AG04449 (cell line): ENCODE data around the gene GARIN5B.

Experiments
- CTCF ChIA-PET: fragments of 350-600 bp; formaldehyde crosslinking; extraction: SDS; loops from one replicate; lab custom pipeline; 2021; ENCODE audit warnings: antibody characterized with exemption; lab: Yijun Ruan, JAX
- POLR2A ChIA-PET: fragments of 400-600, 350-600 bp; formaldehyde crosslinking; extraction: SDS; loops from one replicate; lab custom pipeline; 2020; ENCODE audit warnings: antibody characterized with exemption, inconsistent platforms; lab: Yijun Ruan, JAX
- DNase-seq: peaks from one replicate; pipeline ENCODE4 v3.0.0-alpha.2; 2010; ENCODE audit warnings: low read depth, low spot score
- H3K4me3 ChIP-seq: 2 replicates; pipeline ENCODE4 v1.5.1; 2011; ENCODE audit warnings: low read depth, mild to moderate bottlenecking, control low read depth, low read length
- TF ChIP-seq, protein P1 (sequence below): IDR thresholded peaks from one replicate; pipeline ENCODE4 v1.5.1; 2011; ENCODE audit warnings: mild to moderate bottlenecking, moderate library complexity, low read length, control low read depth, inconsistent platforms; ENCODE audit not compliant: insufficient read depth; ENCODE audit errors: missing control alignments

Gene GARIN5B

DNA sequence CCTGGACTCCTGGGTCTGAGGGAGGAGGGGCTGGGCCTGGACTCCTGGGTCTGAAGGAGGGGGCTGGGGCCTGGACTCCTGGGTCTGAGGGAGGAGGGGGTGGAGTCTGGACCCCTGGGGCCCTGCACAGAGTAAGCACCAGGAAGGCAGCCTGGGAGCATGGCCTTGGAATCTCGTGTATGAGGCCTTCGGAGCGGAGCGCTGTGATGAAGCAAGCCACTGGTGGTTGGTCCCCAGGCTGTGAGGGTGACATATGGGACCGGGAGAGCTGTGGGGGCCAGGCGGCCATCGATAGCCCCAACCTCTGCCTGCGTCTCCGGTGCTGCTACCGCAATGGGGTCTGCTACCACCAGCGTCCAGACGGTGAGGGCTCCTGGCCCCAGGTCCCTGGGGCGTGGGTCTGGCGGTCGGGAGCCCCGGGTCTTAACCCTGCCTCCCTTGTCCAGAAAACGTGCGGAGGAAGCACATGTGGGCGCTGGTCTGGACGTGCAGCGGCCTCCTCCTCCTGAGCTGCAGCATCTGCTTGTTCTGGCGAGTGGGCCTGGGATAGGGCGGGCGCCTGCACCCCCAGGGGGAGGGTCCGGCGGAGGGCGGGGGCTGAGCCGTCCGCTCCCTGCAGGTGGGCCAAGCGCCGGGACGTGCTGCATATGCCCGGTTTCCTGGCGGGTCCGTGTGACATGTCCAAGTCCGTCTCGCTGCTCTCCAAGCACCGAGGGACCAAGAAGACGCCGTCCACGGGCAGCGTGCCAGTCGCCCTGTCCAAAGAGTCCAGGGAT, 14.5 kb upstream of the GARIN5B start:
- TF ChIP-seq, protein P1, sequence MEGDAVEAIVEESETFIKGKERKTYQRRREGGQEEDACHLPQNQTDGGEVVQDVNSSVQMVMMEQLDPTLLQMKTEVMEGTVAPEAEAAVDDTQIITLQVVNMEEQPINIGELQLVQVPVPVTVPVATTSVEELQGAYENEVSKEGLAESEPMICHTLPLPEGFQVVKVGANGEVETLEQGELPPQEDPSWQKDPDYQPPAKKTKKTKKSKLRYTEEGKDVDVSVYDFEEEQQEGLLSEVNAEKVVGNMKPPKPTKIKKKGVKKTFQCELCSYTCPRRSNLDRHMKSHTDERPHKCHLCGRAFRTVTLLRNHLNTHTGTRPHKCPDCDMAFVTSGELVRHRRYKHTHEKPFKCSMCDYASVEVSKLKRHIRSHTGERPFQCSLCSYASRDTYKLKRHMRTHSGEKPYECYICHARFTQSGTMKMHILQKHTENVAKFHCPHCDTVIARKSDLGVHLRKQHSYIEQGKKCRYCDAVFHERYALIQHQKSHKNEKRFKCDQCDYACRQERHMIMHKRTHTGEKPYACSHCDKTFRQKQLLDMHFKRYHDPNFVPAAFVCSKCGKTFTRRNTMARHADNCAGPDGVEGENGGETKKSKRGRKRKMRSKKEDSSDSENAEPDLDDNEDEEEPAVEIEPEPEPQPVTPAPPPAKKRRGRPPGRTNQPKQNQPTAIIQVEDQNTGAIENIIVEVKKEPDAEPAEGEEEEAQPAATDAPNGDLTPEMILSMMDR, result no peak
- no peak for DNase-seq
- H3K4me3 ChIP-seq, result no peak overlapping the region
- CTCF ChIA-PET, result no interaction called here
- POLR2A ChIA-PET, result no interaction called here

DNA sequence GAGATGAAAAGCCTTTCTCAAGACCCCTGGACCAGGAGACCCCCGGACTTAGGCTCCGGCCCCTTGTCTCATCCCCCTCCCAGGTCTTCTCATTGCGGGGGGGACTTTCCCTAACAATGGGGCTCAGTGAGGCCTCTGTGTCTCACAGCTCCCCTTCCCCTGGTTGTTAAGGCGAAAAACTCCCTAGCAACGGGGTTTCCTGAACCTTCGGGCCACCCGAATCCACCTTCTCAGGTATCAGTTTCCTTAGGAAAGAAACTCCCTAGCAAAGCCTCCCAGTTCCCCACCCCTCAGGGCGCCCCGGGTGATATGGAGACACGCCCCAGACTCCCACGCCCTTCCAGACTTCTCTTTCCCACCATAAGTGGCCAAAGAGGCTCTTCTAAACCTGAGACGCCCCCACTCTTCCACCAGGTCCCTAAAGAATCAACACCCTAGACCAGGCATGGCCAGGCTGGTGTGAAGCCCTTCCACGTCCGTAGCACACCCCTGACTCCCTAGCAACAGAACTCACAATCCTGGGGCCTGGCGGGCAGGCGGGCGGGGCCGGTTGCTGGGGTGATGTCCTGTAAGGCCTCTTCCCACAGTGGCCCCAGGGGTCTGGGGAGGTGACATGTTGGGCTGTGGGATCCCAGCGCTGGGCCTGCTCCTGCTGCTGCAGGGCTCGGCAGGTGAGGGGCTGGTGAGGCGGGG, 13.3 kb upstream of the GARIN5B start, which contains the start of gene TMEM190:
Gene TMEM190 (plus strand): TSS at position 586 of the 693 bp plus-strand sequence. CDS start 28 bp downstream, at position 614.
- H3K4me3 ChIP-seq, result no peak within 1 kb of the TSS
- ChIA-PET POLR2A (no interaction called here), CTCF (interaction anchor here (1.0 to 1.1 kb wide), 2 partner anchors 8 to 12 kb away, joined by 3 read pairs; partner anchors contain the start of gene TMEM238)
- DNase-seq, result no peak
- TF ChIP-seq, protein P1, result no peak

DNA sequence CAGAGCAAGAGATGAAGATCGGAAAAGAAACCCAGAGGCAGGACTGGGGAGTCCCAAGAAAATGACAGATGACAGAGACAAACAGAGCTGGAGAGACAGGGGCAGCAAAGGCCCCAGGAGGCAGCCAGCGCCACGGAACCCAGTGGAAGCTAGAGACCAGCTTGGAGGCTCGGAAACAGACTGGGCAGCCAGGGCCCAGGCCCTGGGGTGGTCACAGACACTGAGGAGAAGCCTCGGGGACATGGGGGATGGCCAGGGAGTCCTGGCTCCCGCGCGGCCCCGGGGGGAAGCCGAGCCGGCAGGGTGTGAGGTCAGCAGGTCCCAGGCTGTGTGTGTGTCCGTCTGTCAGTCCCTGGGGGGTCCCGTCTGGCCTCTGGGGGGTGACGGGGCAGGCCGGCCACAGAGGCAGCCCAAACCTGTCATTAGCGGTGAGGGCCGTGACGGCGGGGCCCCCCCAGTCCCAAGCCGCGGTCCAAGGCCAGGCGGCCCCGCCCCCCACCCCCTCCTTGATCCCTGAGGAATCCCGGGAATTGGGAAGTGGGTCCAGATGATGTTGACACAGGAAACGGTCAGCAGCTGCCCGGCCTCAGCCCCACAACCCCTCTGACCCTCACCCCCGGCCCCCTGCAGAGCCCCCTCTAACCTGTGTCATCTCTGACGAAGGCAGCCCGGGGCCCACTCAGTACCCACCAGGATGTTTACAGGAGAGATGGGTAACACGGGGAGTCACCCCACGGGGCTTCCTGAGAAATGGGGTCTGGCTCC, 11.1 kb upstream of the GARIN5B start:
- no peak for DNase-seq
- POLR2A ChIA-PET, result interaction anchor here (0.6 kb wide), 1 partner anchor 34 kb away, joined by 3 read pairs; the partner anchor contains the start of gene UBE2S

DNA sequence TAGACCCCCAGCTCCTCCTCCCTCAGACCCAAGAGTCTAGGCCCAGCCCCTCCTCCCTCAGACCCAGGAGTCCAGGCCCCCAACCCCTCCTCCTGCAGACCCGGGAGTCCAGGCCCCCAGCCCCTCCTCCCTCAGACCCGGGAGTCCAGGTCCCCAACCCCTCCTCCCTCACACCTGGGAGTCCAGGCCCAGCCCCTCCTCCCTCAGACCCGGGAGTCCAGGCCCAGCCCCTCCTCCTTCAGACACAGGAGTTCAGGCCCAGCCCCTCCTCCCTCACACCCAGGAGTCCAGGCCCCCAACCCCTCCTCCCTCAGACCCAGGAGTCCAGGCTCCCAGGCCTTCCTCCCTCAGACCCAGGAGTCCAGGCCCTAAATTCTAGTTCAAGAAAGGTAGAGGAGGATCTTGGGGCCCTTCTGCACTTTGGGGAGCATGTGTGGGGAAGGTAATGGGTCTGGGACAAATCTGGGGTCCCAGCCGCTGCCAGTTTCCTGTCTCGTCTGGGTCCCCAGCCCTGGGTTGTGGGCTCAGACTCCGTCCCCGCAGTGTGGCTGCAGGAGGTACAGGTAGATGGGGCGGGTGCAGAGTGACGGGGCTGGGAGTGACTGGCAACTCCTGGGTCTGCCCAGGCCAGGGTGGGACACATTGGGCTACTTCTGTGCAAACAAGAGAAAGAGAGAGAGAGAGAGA, 10.4 kb upstream of the GARIN5B start:
- POLR2A ChIA-PET, result interaction anchor here (0.9 to 1.1 kb wide), 3 partner anchors 10 to 34 kb away, joined by 3 to 7 read pairs (median 3); partner anchors contain the start of gene GARIN5B
- CTCF ChIA-PET, result interaction anchor here (2.1 to 2.4 kb wide), 2 partner anchors 10 to 71 kb away, joined by 12 to 14 read pairs; partner anchors contain the start of gene TMEM238
- TF ChIP-seq, protein P1, result no peak
- no peak for DNase-seq
- H3K4me3 ChIP-seq, result no peak overlapping the region

More for the DNA sequence above, 11.1 kb upstream of the GARIN5B start:
- TF ChIP-seq, protein P1, result no peak
- no peak overlapping the region for H3K4me3 ChIP-seq
- CTCF ChIA-PET, result no interaction called here

DNA sequence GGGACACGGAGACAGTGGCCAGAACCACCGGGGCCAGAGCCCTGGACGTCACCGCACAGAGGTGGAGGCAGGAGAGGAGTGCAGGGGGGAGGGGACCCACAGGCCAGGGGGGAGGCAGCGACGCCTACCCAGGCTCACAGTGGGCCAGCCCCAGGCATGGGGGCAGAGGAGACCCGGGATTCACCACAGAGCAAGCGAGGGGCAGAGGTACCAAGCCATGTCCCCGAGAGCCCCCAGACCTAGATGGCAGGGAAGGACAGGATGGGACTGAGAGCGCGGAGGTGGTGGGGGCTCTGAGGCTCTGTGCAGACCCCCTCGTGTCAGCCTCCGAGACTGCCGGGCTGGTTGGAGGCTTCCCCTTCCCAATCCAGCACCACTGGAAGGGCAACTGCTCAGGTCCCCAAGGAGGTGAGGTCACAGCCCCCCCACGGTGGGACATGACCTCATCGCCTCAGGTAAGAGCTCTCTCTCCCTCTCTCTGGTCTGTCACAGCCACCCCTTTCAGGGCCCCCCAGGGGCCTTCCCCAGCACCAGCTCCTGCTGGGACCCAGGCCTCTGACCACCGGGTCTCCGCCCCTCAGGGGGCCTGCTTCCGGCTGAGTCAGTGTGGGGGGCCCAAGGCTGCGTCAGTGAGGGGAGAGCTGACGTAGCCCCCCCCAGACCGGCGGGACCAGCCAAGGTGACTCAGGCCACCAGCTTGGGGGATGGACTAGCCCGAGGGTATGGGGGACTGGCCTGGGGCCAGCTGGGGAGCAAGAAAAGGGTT, 9.4 kb upstream of the GARIN5B start:
- CTCF ChIA-PET, result interaction anchor here (2.1 to 2.4 kb wide), 2 partner anchors 11 to 70 kb away, joined by 12 to 14 read pairs; partner anchors contain the start of gene TMEM238
- TF ChIP-seq, protein P1, result no peak
- no peak overlapping the region for H3K4me3 ChIP-seq
- POLR2A ChIA-PET, result interaction anchor here (0.9 to 1.1 kb wide), 4 partner anchors 9 to 35 kb away, joined by 3 to 7 read pairs (median 3); partner anchors contain the start of genes GARIN5B and UBE2S
- DNase-seq, result no peak
